ENCODE measurements around the gene APOA1.
A peak's percentile ranks its signal among the peaks of the same experiment; 100 is the strongest.

The APOA1 gene

GRCh38 chr11:116814502-116814901, 22.9 kb downstream of the APOA1 start:
- H3K4me3 ChIP-seq (ENCODE audit: low read length): no peak overlapping the region
- DNase-seq (ENCODE audit: low read depth): no peak
- TF ChIP-seq CTCF (IDR thresholded peaks at IDR 0.05; ENCODE audit: insufficient read depth, low read depth, low read length, missing control alignments): no peak

- no peak overlapping the region for H3K4me3 ChIP-seq (ENCODE audit: low read length)
- no peak for DNase-seq (ENCODE audit: low read depth)
- no peak for TF ChIP-seq CTCF (IDR thresholded peaks at IDR 0.05; ENCODE audit: insufficient read depth, low read depth, low read length, missing control alignments)
These were observed 23.5 kb downstream of the APOA1 start for GRCh38 chr11:116813781-116814471.

- TF ChIP-seq CTCF (IDR thresholded peaks at IDR 0.05; ENCODE audit: insufficient read depth, low read depth, low read length, missing control alignments): no peak
- no peak overlapping the region for H3K4me3 ChIP-seq (ENCODE audit: low read length)
- no peak for DNase-seq (ENCODE audit: low read depth)
These were observed 24.3 kb downstream of the APOA1 start for GRCh38 chr11:116813170-116813569.

- TF ChIP-seq CTCF (IDR thresholded peaks at IDR 0.05; ENCODE audit: insufficient read depth, low read depth, low read length, missing control alignments): no peak
- DNase-seq (ENCODE audit: low read depth): no peak
- H3K4me3 ChIP-seq (ENCODE audit: low read length): no peak overlapping the region
These were observed 25.3 kb downstream of the APOA1 start for GRCh38 chr11:116812109-116812508.

GRCh38 chr11:116811194-116811593, 26.2 kb downstream of the APOA1 start:
- no peak for DNase-seq (ENCODE audit: low read depth)
- H3K4me3 ChIP-seq (ENCODE audit: low read length): no peak overlapping the region
- TF ChIP-seq CTCF (IDR thresholded peaks at IDR 0.05; ENCODE audit: insufficient read depth, low read depth, low read length, missing control alignments): no peak

- DNase-seq (ENCODE audit: low read depth): peak; percentile 80
- TF ChIP-seq CTCF (IDR thresholded peaks at IDR 0.05; ENCODE audit: insufficient read depth, low read depth, low read length, missing control alignments): no peak
- no peak overlapping the region for H3K4me3 ChIP-seq (ENCODE audit: low read length)
These were observed 28.9 kb downstream of the APOA1 start for GRCh38 chr11:116808262-116809175.

Measured in epithelial cell of esophagus (primary cell).